HG03460 (cell line): ENCODE measurements around the gene ADAM10.
"Not testable (repeated sequence)": the region's sequence is repeated elsewhere in the genome, so short reads cannot be mapped to it uniquely, and the experiment has no call there.

ENCODE experiments used
- ATAC-seq: cut with Tn5 transposase; IDR thresholded peaks from one replicate; pipeline ENCODE4 v1.9.1; 2021; ENCODE audit not compliant: unreplicated experiment

ADAM10 gene

DNA sequence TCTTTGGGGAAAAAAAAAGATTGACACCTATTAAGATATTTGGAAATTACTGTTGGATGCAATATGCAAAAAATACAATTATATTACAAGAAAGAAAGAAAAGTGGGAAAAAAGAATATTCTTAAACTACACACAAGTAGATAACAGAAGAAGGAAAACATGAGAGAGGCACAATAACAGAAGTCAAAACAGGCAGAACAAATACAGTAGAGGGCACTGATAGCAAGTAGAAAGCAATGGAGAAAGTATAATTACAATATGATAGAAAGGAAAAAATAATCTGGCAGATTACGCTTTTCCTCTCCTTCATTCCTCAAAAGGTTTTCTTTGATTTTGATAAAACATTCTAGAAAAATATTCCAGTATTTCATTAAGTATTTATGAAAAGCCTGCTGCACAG, 72.1 kb downstream of the ADAM10 start:
- no peak for ATAC-seq

DNA sequence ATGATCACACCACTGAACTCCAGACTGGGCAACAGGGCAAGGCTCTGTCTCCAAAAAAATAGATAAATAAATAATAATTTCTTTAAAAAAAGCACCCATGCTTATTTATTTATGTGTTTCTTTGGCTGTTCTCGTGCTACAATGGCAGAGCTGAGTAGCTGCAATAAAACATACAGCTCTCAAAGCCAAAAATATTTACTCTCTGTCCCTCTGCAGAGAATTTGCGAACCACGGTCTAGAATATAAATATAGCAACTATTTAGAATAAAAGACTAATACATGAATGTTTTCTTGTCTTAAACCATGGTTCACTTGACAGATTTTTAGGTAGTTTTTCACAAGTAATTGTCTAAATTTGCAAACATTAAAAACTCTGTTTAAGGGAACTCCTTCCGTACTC, 72.7 kb downstream of the ADAM10 start:
- ATAC-seq, result no peak

DNA sequence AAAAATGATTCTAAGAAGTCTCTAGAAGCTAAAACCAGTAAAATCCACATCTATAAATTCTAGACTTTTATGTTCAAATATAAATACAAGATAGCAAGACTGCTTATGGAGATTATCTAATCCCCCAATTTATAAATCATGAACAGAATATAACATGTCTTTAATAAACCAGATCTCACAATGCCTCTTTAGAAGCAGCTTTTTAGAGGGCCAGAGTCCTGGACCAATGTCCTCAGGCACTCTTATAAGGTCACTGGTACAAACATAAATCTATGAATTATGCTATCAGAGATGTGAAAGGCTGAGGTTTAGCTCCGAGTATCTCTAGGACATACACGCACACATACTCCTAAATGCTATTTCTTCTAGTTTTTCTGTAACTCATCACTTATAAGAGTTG, 78.3 kb downstream of the ADAM10 start:
- ATAC-seq, result no peak

DNA sequence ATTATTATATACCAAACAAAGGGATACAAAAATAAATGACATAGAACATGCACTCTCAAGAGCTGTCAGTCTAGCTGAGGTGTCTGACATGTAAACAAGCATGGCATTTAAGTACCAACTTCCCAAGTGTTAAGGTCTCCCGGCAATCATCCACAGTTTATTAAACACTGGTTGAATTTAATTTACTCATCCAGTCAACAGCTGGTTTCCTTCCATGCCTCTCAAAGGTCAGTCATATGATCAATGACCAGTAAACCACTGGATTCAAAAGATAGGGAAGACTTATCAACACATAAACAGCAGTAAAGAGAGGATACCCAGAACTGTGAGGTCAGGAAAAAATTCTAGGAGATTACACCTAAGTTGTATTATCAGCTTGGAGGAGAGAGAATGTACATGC, 80.4 kb downstream of the ADAM10 start:
- no peak for ATAC-seq

DNA sequence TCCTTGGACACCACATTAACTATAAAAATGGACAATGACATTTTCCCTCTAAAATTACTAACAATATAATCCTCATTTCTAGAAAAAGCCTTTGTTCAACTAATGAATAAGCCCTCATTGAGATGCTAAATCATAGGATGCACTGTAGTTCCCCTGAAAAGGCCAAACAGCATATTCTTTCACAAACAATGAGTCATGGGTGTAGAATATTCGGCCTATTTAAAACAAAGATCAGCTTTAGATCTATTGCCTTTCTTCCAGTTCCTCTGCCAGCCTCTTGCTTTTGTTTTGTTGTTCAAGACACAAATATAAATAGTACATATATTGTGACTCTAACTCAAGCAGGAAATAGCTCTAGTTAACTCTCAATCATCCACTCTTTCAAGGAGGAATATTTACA, 82.5 kb downstream of the ADAM10 start:
- ATAC-seq, result no peak

DNA sequence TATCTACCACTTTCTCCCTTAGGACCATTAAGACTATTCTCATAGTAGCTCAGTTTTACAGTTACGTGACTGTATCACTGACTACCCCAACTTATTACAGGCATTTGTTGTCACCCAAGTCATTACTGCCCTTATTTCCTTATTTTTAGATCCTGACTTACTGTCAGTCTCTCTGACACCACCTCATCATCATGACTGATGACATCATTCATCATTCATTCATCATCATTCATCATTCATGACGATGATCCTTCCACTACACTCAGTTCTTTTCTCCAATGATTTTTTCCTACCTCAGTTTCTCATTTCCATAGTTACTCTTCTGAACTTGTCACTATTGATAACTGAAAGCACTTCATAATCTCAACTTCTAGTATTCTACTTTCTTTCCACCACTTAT, 83.8 kb downstream of the ADAM10 start:
- no peak for ATAC-seq

DNA sequence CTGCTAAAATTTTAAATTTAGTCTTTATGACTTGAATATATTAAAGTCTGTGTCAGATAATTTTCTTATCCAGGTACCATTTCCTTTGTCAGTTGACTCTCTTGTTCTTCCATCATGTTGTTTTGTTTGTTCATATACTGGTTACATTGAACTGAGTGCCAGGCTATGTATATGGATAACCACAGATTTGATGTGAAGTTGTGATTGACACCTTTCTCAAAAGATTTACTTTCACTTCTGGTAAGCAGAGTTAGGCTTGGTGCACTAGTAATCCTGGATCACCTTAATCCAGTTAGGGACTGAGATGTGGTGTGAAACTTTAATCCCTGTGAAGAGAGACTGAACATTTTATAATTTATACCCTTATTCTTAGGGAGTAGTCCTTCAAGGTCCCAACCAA, 99.4 kb downstream of the ADAM10 start:
- no peak for ATAC-seq

DNA sequence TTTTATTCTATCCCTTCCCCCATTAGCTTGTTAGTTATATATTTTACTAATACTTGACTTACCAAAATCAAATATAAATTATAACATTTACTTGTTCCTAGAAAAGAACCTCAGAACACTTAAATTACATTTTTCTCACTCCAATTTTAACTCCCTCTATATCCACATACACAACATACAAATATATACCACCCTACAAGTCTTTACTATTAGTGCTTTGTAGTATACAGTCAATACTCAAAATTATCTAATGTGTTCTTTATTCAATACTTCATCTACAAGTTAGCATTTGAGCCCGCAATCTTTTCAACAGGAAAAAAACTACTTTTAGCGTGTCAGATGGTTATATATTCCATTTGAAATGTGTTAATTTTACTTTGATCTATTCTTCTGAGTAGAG, 100.3 kb downstream of the ADAM10 start:
- ATAC-seq, result no peak

DNA sequence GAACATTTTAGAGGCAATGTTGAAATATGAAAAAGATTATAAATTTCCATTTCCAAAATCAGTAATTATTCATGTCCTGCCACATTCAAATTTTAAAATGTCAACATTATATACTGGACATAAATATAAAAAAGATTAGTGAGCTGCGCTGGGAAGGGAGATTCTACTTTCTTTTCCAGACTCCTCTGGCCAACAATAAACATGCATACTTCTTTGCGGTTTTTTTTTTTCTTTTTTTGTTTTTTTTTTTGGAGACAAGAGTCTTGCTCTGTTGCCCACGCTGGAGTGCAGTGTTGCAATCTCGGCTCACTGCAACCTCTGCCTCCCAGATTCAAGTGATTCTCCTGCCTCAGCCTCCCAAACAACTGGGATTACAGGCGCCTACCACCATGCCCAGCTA, 105.5 kb downstream of the ADAM10 start:
- ATAC-seq, result no peak

DNA sequence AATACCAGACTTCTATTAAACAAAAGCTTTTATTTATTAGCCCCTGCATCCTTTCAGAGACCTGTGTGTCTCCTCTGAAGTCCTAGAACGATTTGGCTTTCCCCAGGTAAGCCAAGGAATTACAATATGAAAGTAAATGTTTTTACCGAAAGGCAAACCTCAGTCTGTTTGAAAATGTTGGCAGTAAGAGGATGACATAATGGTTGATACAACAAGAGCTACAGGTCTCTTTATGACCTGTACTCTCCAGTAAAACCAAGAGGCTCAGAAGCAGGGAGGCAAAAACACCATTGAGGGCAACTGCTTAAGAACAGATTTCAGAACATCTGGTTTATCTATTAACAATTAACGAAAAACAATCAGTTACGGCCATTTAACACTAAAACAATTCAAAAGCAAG, 107.8 kb downstream of the ADAM10 start:
- no peak for ATAC-seq

DNA sequence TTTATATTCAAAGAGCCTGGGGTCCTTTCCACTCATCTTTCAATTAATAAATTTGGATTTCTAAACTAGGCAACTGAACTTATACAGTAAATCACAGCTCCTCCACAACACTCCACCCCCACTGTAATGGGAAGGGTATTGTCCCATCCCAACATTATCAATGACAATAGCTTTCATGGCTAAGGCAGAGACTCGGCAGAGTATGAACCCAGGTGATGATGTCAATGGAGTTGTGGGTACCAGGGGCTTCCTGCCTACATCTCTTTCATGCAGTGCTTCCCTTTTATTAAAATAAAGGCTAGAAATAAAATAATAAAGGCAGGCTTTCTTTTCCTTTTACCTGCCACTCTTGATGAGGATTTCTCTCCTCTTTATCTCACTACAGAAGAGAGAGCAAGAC, 109.5 kb downstream of the ADAM10 start:
- ATAC-seq, result no peak

DNA sequence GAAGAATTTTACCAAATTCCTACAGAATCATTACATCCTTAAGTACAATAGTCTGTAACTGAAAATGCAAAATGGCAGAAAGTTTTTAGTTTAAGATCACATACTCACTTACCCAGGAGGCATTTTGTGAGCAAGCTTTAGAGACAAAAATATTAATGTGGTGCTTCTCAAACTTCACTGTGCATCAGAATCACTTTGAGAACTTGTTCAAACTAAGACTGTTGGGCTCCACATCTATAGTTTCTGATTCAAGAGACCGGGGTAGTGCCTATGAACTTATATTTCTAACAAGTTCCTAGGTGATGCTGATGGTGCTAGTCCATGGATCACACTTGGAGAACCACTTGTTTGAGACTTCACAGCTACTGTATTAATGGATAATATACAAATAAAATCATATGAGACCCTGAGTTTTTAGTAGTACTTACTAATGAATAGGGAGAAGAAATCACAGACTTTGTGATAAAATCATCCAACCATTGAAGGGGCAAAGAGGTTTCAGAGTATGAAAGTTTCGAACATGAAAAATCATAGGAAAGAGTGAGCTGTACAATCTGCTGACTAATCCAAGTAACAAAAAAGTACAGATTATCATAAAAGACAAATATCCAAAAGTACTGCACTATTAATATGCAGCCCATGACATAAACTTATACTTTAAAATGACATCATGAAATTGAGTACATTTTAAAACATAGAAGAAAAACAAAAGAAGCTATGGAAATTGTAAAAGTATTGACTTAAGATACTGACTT, 110.3 kb downstream of the ADAM10 start:
- ATAC-seq, result no peak

DNA sequence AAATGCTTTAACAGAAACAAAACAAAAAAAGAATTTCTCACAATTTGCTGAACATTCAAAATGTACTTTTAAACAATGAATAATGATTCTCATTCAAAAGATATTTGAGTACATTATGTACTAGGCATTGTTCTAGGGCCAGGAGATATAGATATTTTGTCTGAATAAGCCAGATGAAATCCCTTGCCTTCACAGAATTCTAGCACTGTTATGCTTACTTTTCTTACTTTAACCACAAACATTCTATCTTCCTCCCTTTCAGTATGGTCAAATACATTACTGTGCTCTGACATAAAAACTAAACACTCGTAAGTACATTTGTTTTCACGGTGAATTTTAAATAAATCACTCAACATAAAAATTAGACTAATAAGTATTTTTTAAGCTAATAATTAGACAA, 116.7 kb downstream of the ADAM10 start:
- ATAC-seq, result no peak

DNA sequence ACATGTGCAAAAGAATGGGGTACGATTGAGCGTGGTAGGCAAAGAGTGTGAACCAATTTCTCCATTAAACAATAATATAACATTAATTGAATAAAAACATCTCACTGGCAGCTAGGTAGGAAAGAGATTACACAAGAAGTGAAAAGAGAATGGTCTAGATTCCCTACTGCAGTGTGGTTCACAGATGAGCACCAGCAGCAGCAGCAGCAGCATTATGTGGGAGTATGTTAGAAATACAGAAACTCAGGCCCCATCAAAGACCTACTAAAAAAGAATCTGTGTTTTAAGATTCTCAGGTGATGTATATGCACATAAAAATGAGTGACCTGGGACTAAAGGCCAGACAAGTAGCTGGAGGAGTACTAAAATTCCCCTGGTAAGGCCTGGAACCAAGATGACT, 118.2 kb downstream of the ADAM10 start:
- no peak for ATAC-seq

DNA sequence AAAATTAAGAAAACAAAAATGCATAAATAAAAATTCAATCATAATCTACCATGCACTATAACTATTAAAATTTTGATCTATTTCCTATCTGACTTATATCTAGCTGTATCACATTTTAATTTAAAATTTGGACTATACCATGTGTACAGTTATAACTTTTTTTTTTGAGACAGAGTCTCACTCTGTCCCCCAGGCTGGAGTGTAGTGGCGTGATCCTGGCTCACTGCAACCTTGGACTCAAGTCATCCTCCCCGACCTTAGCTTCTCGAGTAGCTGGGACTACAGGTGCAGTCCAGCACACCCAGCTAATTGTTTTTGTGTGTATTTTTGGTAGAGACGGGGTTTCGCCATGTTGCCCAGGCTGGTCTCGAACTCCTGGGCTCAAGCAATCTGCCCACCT, 119.9 kb downstream of the ADAM10 start:
- ATAC-seq, result no peak

DNA sequence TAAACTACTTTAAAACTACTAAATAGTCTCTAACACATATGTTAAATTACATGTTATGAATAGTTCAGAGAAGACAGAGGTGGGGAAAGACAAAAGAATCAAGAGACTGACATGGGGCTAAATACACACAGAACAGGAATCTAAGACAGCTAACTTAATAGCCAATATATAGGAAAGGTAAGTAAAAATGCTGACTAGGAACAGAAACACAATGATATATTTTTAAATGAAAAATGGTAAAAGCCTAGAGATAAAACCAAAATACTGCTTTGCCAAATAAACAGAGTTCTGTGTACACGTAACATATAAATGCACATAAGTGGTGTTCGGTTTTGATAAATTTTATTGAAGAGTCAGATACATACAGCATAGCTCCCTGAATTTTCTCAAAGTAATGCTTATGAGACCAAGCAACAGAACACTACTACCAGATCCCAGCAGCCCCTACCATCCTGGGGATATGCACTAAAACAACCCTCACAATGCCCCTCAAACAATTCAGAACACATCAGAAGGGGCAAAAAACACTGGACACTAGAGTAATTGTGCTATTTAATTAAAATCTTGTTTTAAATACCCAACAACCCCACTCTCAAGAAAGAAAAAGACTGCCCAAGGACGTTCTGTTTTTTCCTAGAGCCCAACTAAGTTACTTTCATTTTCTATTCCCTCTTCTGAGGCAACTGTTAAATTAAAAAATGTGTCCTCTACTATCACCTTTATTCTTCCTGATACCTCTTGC, 121.1 kb downstream of the ADAM10 start:
- no peak for ATAC-seq

DNA sequence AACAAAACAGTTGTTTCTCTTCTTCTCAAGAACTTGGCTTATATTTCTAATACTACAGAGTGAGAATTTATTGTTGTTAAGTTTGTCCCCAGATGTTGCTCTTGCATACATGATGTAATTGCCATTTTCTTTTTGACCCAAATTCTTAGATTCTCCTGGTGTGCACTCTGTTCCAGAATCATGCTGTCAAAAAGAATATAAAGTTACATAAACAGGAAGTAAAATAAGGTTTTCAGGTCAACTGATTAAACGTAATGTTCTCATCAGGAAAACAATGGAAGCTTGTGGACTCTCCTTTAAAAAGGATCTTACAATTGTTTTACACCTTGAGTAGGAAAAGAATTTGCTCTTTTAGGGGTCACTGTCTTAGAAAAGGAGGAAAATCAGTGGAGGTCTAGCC, 121.8 kb downstream of the ADAM10 start:
- ATAC-seq, result no peak

DNA sequence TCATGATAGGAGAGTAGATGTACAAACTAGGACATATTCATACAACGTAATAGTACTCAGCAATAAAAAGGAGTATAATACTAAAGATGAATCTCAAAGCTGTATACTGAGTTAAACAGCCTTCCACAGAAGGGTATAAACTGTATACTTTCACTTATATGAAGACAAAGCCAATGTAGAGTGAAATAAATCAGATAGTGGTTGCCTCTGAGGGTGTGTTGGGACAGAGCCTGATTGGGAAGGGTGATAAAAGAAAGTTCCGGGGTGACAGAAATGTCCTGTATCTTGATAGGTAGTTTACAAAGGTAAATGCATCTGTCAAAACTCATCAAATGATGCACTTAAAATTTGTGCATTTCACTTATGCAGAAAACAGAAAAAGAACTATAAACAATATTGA, 122.5 kb downstream of the ADAM10 start:
- ATAC-seq, result no peak

DNA sequence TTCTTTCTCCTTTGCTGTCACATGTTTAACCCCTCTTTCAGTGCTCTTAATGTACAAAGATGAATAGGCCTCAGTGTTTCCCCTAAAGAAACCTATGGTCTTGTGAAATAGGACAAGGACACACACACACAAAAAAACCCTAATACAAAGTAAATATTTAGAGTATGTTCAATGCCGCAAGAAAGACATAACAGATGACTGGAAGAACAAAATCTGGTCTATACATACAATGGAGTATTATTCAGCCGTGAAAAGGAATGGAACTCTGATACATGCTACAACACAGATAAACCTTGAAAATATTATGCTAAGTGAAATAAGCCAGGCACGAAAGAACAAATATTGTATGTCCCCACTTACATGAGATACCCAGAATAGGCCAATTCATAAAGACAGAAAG, 123.1 kb downstream of the ADAM10 start:
- no peak for ATAC-seq

DNA sequence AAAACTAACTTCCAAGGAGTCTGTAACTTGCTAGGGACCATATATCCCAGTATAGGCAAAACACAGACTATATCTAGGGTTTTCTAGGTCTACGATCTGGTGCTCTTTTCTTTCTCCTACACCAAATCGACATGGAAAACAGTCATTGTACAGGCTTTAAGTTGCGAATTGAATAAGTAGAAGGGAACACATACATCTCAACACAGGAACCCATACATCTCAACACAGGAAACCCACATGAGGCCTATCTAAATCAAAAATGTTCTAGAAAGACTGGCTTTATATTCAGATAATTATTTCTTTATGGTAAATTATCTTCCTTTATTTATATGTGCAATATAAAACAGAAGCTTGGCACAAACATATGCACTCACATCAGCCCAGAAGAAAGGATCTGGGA, 126.6 kb downstream of the ADAM10 start:
- ATAC-seq, result no peak

DNA sequence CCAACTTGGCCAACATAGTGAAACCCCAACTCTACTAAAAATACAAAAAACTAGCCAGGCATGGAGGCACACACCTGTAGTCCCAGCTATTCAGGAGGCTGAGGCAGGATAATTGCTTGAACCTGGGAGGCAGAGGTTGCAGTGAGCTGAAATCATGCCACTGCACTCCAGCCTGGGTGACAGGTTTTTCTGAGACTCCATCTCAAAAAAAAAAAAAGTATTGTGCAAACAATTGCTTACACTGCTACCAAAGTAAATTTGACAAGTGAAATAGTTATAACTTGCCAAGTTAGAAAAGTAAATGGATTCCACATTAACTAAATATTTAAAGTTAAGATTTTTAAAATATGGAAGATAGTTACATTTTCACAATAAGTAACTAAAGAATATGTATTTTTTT, 129.2 kb downstream of the ADAM10 start:
- ATAC-seq, result not testable (repeated sequence)

DNA sequence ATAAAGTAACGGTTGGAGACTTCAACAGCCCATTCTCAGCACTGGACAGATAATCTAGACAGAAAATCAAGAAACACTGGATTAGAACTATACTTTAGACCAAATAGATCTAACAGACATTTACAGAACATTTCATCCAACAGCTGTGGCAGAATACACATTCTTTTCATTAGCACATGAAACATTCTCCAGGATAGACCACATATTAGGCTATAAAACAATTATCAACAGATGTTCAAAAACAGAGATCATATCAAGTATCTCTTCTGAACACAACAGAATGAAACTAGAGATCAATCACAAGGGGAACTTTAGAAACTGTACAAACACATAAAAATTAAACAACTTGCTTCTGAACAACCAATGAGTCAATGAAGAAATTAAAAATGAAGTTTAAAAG, 133.3 kb downstream of the ADAM10 start:
- no peak for ATAC-seq
